Coronary artery (tissue), 2 donors: ENCODE results near the gene TPO.

ENCODE experiments used
- DNase-seq: peaks from one replicate; pipeline ENCODE4 v3.0.0-alpha.2; 2017; ENCODE audit warnings: low spot score
- H3K27ac ChIP-seq, 2 donors: fragments of 200-600 bp; sonication (generic); one replicate each; pipeline ENCODE4 v1.5.1; 2016 to 2019
- H3K4me3 ChIP-seq: fragments of 200-600 bp; sonication (generic); 2 replicates; pipeline ENCODE4 v1.5.1; 2016; ENCODE audit warnings: mild to moderate bottlenecking, moderate library complexity
- TF ChIP-seq, protein P1 (sequence below): fragments of 200-600 bp; sonication (generic); IDR thresholded peaks from one replicate; pipeline ENCODE4 v1.5.1; 2019; ENCODE audit warnings: antibody characterized with exemption

The TPO gene

DNA sequence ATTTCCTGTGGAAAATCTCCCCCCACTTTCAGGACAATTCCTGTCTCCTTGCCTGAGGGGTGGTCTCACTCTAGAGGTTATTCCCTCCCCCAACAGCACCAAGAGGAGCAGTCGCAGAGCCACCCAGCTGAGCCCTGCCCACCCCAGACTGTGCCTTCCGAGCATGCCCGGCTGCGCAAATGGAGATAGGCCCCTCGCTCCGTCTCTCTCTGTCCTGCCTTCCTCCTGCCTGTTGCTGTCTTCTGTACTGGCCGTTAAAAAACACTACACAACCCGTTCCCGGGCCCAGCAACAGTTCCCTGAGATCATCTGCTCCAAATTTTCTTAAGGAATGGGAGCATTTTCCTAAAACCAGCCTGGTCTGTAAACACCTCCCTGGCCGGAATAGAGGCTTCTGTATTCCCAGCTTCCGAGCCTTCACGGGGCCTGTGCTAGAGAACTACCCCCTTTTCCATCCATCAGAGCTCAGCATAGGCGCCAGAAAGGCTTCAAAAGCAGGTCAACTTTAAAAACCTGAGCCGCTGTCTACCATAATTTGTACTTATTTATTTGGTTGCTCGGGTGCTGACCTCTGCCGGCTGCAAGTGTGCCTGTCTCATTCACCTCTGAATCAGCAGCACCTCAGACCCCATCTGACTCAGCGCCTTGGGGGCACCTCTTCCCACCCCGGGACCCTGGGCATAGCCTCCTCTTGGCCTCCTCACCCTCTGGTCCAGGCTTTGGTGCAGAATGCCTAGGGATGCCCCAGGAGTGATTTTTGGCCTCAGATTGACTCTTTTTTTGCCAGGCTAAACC lies 171.6 kb downstream of the TPO start:
- DNase-seq, result no peak
- H3K27ac ChIP-seq, result no peak overlapping the region
- TF ChIP-seq, protein P1, sequence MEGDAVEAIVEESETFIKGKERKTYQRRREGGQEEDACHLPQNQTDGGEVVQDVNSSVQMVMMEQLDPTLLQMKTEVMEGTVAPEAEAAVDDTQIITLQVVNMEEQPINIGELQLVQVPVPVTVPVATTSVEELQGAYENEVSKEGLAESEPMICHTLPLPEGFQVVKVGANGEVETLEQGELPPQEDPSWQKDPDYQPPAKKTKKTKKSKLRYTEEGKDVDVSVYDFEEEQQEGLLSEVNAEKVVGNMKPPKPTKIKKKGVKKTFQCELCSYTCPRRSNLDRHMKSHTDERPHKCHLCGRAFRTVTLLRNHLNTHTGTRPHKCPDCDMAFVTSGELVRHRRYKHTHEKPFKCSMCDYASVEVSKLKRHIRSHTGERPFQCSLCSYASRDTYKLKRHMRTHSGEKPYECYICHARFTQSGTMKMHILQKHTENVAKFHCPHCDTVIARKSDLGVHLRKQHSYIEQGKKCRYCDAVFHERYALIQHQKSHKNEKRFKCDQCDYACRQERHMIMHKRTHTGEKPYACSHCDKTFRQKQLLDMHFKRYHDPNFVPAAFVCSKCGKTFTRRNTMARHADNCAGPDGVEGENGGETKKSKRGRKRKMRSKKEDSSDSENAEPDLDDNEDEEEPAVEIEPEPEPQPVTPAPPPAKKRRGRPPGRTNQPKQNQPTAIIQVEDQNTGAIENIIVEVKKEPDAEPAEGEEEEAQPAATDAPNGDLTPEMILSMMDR, result no peak
- no peak overlapping the region for H3K4me3 ChIP-seq

DNA sequence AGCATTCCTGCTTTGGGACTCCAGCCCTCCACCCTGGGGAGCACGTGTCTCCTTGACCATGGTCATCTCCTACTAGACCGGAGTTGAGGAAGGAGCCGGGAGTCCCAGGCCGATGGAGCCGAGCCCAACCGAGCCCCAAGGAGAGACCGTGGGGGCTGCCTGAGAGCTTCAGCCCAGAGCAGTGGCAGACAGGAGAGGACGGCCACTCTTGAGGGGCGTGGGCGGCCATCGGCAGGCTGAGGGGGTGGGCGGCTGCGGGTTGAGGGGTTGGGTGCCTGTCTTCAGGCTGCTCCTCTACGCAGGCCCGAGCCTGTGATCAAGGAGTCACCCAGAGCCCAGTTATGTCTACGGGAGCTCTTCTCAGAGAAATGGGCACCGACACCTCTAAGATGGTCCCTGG lies 172.4 kb downstream of the TPO start:
- no peak for DNase-seq
- Histone ChIP-seq H3K4me3 (no peak overlapping the region), H3K27ac (no peak overlapping the region)
- TF ChIP-seq, protein P1, result no peak

DNA sequence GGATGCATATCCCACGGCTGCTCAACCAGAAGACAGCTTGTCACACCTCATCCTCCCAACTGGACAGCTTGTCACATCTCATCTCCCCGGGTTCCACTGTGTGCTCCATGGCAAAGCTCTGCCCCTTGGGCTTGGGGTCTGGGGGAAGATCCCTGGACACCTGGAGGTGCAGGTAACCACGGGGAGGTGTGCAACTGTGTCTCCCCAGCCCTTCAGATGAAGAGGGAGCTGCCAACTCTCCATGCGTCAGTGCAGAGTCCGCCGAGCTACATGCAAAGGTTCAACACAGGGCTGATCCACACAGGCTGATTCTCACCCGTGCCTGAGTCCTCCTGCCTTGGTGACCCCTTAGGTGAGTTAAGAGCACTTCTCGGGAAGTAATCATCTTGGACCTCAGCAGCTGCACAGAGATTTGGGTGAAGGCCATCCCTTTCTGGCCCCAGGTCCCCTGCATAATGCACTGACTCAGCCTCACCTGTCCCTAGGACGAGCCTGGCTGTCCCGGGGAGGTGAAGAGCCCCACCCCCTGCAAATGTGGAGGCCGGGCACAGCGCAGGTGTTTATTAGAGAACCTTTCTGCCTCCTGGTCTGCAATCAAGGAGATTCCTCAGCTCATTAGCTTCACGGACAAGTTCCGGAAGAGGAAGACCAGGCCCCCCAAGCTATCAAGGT lies 173.1 kb downstream of the TPO start:
- TF ChIP-seq, protein P1, result no peak
- Histone ChIP-seq H3K4me3 (no peak overlapping the region), H3K27ac (no peak overlapping the region)
- no peak for DNase-seq

DNA sequence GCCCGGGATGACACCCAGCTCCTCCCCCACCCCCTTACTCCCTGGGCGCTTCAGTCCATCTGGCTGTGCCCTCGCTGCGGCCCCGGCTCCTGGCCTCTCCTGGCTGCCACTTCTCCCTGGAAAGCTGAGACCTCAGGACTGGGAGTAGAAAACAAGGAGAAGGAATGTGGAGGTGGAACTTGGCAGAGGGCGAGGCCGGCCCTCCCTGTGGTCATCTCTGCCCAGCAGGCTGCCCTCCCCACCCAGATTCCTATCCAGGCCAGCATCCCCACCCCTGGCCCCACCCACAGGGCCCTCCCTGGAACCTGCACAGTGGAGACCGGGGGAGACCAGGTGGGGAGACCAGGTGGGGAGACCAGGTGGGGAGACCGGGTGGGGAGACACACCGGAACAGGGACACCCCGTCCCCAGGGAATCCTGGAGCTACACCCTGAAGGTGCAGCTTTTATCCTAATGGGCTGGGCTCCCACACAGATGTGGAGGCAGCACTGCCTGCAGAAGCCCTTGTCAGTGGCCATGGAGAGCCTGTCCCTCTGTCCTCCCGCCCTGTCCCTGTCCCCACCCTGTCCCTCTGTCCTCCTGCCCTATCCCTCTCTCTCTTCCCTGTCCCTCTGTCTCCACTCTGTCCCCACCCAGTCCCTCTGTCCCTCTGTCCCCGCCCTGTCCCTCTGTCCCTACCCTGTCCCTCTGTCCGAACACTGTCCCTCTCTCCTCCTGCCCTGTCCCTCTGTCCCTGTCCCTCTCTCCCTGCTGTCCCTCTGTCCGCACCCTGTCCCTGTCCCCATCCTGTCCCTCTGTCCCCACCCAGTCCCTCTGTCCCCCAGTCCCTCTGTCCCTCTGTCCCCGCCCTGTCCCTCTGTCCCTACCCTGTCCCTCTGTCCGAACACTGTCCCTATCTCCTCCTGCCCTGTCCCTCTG lies 173.9 kb downstream of the TPO start:
- Histone ChIP-seq H3K4me3 (no peak overlapping the region), H3K27ac (no peak overlapping the region)
- DNase-seq, result peak; percentile 38
- TF ChIP-seq, protein P1, result no peak

DNA sequence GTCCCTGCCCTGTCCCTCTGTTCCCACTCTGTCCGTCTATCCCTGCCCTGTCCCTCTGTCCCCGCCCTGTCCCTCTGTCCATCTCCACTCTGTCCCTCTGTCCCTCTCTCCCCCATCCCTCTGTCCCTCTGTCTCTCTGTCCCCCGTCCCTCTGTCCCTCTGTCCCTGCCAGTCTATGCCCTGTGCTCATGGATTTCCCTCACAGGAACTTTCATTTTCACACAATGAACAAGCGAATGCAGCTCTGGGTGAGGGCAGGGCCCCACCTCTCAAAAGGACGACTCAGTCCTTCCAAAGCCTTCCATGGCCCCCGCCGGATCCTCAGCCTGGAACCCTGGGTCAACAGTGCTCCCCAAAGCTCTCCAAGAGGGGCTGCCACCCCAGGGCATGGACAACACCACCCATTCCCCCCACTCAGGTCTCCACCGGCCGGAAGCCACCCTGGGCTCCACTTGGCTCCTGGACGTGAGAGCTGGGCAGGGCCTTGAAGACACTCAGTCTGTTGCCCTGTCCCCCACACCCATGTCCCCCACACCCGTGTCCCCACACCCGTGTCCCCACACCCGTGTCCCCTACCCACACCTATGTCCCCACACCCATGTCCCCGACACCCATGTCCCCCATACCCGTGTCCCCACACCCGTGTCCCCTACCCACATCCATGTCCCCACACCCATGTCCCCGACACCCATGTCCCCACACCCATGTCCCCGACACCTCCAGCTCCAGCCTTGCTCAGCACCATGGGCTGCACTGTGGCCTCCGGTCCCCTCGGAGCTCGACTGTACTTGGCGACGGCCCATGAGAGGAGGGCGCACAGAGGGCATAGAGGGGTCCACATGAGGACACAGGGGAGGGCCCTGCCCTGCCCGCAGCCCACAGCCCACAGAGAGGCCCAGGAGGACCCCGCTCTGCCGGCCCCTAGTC lies 175.1 kb downstream of the TPO start:
- TF ChIP-seq, protein P1, result no peak
- H3K27ac ChIP-seq, result no peak overlapping the region
- H3K4me3 ChIP-seq, result no peak overlapping the region
- DNase-seq, result no peak

DNA sequence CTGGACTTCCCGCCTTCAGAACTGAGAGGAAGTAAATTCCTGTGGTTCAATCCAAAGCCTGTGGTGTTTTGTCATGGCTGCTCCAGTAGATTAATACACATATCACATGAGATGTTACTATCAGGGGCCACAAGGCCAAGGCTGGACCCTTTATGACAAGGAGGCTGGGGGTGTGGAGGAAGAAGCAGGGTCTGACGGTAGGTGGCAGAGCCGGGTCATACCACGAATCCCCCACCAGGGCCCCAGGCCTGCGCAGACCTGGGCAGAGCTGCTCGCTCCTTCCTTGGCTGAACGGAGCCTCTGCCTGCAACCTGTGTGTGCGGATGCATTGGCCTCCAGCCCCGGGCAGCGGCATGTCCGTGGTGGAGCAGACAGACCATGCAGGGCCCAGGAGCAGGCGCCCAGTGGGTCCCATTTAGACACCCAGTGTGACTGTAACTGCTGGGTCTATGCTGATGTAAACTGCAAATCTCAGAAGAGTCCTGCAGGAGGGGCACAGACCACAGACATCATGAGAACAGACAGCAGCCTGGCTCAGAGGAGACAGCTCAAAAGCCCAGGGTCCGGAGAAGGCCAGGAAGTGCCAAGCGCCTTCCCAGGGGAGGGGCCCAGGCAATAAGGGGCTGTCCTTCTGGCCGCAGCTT lies 175.8 kb downstream of the TPO start:
- DNase-seq, result no peak
- TF ChIP-seq, protein P1, result no peak
- H3K27ac ChIP-seq, result no peak overlapping the region
- H3K4me3 ChIP-seq, result no peak overlapping the region
